ENCODE results near the gene ACOT11. TPM values are rescaled to one million over a fixed set of nuclear protein-coding genes. Genes with fewer than 3 reads are reported as not detected.
"Not testable (repeated sequence)": the region's sequence is repeated elsewhere in the genome, so short reads cannot be mapped to it uniquely, and the experiment has no call there.

The ACOT11 gene
- total RNA-seq, 1 experiment from 2014 or later: not detected

GRCh38 chr1:54619749-54620148 lies 71.7 kb downstream of the ACOT11 start:
- H3K27me3 ChIP-seq (ENCODE audit: low read length): no peaks in the 10 kb centered on the region
- H3K9me3 ChIP-seq (ENCODE audit: low read length): no peaks in the 10 kb centered on the region
- no peaks in the 10 kb centered on the region for H4K20me1 ChIP-seq (ENCODE audit: insufficient read depth, low read depth, low read length)
- H2AFZ ChIP-seq (ENCODE audit: low read length): no peak overlapping the region
- peaks cover 3% of the 10 kb centered on the region; the same call in 1 of the 2 replicates for H3K4me1 ChIP-seq (ENCODE audit: low read length)
- no peak overlapping the region for H3K4me3 ChIP-seq (ENCODE audit: low read length)
- no peaks in the 10 kb centered on the region for H3K79me2 ChIP-seq (ENCODE audit: low read length)
- no peaks in the 10 kb centered on the region for H3K36me3 ChIP-seq (ENCODE audit: insufficient read depth, low read length)
- no peak overlapping the region for H3K4me2 ChIP-seq (ENCODE audit: low read depth, low read length, poor library complexity, severe bottlenecking)
- H3K27ac ChIP-seq (ENCODE audit: low read length): no peak overlapping the region
- H3K9me2 ChIP-seq (replicated peaks; ENCODE audit: insufficient read depth, low read length): no peaks in the 10 kb centered on the region
- H3K9ac ChIP-seq (ENCODE audit: low read length): no peak overlapping the region
- no peak for DNase-seq

DNA sequence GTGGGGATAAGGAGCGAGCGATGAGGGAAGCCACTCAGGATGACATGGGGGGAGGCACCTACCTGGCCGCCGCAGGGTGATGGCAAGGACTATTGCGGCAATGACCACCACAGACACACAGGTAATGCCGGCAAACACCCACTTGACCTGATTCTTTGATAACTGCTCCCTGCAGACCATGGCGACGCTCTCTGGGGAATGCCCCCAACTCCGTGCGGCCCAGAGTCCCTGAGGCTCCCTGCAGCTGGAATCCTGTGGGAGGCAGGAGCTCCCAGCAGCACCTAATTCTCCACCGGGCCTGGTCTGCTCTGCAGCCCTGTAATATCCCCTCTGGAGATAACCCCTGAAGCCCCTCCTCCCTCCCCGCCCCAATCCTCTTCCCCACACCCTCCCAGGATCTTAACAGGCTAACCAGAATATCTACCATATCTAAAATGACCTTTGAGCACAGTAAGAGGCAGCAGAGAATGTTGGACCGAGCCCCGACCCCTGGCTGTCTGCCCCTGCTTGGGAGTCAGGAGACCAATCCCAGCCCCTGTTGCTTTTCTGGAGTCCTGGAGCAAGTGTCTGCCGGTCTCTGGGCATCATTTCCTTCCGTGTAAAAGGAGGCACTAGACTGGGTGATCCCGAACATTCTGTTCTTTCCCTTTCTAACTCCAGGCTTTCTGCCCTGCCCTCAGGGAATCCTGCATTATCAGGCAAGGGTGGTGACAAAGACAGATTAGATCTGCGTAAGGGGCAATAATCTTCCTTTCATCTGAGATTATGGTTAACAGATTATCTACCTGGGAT lies 75.4 kb downstream of the ACOT11 start, which contains the start of gene FAM151A:
Gene FAM151A (minus strand): TSS at position 310 of the 792 bp plus-strand sequence. CDS start 130 bp downstream, at position 180.
- Histone ChIP-seq H3K9ac (ENCODE audit: low read length) (no peak within 1 kb of the TSS), H3K4me2 (ENCODE audit: low read depth, low read length, poor library complexity, severe bottlenecking) (no peak within 1 kb of the TSS), H3K9me3 (ENCODE audit: low read length) (no peaks in the 10 kb centered on the region), H3K27me3 (ENCODE audit: low read length) (no peaks in the 10 kb centered on the region), H3K9me2 (replicated peaks; ENCODE audit: insufficient read depth, low read length) (no peaks in the 10 kb centered on the region), H3K27ac (ENCODE audit: low read length) (no peak within 1 kb of the TSS), H3K4me1 (ENCODE audit: low read length) (no peaks in the 10 kb centered on the region), H2AFZ (ENCODE audit: low read length) (no peak within 1 kb of the TSS), H3K36me3 (ENCODE audit: insufficient read depth, low read length) (no peaks in the 10 kb centered on the region), H4K20me1 (ENCODE audit: insufficient read depth, low read depth, low read length) (no peaks in the 10 kb centered on the region), H3K4me3 (ENCODE audit: low read length) (no peak within 1 kb of the TSS), H3K79me2 (ENCODE audit: low read length) (no peaks in the 10 kb centered on the region)
- DNase-seq: no peak

DNA sequence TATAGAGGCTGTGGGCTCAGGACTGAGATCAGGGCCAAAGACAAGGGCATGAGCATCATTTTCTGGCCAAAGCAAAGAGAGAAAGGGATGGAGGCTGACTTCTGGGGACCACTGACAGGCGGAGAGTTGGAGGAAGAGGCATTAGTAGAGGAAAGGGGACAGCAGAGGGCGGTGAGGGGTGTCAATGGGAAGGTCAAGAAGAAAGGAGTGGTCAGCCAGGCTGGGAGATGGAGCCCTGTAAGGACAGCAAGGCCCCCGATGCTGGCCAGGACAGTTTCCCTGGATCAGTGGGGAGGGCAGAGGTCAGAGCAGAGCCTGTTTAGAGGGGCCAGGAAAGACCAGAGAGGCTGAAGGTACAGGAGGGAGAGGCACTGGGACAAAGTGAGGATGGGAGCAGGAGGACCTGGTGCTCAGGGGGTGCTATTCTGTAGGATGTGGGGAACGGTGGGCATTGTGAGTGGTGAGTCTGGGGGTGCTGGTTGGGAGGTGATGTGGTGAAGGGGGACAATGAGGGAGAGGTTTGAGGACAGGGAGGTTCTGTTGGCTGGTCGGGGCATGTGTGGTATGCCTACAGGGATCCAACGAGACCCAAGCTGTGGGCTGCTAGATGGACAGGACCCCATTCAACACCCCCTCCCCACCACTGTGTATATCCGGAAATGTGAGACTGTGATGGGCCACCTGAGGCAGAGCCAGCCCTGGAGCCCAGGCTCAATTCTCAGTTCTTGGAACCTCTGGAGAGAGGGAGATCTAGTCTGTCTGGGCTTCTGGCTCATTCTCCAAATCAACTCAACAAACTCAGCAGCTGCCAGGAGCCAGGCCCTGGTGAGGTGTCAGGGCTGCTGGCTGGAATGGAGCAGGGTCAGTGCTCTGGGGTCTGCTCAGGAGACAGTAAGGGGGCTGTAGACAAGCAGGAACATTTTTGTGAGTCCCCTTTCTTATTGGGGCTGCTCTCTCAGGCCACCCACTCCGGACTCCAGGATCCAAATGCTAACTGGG lies 76.7 kb downstream of the ACOT11 start:
- H3K9me3 ChIP-seq (ENCODE audit: low read length): no peaks in the 10 kb centered on the region
- no peak overlapping the region for H3K9ac ChIP-seq (ENCODE audit: low read length)
- H3K27me3 ChIP-seq (ENCODE audit: low read length): no peaks in the 10 kb centered on the region
- no peaks in the 10 kb centered on the region for H3K36me3 ChIP-seq (ENCODE audit: insufficient read depth, low read length)
- H3K9me2 ChIP-seq (replicated peaks; ENCODE audit: insufficient read depth, low read length): no peaks in the 10 kb centered on the region
- no peak overlapping the region for H2AFZ ChIP-seq (ENCODE audit: low read length)
- DNase-seq: no peak
- no peaks in the 10 kb centered on the region for H3K79me2 ChIP-seq (ENCODE audit: low read length)
- H3K27ac ChIP-seq (ENCODE audit: low read length): no peak overlapping the region
- H3K4me3 ChIP-seq (ENCODE audit: low read length): no peak overlapping the region
- no peaks in the 10 kb centered on the region for H4K20me1 ChIP-seq (ENCODE audit: insufficient read depth, low read depth, low read length)
- no peak overlapping the region for H3K4me2 ChIP-seq (ENCODE audit: low read depth, low read length, poor library complexity, severe bottlenecking)
- no peaks in the 10 kb centered on the region for H3K4me1 ChIP-seq (ENCODE audit: low read length)

DNA sequence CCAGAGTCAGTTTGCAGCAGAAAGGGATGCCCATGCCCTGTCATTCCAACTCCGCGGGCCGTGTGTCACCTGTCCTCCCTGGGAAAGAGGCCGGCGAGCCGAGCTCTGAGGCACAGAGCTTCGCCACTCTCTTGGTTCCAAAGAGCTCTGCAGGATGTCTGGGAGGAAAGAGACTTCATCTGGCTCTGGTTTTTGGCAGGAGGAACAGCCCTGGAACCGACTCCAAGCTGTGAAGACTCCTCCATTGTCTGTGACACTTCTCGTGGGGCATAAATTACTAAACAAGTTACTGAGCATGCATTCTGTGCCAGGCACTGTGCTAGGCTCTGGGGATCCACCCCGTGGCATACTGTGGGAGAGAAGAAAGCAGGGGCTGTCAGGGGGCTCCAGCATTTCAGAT lies 79.2 kb downstream of the ACOT11 start:
- H3K79me2 ChIP-seq (ENCODE audit: low read length): no peaks in the 10 kb centered on the region
- no peaks in the 10 kb centered on the region for H3K9me3 ChIP-seq (ENCODE audit: low read length)
- no peaks in the 10 kb centered on the region for H3K27me3 ChIP-seq (ENCODE audit: low read length)
- no peak overlapping the region for H3K4me2 ChIP-seq (ENCODE audit: low read depth, low read length, poor library complexity, severe bottlenecking)
- H2AFZ ChIP-seq (ENCODE audit: low read length): no peak overlapping the region
- no peak for DNase-seq
- no peaks in the 10 kb centered on the region for H3K9me2 ChIP-seq (replicated peaks; ENCODE audit: insufficient read depth, low read length)
- no peak overlapping the region for H3K27ac ChIP-seq (ENCODE audit: low read length)
- no peaks in the 10 kb centered on the region for H3K4me1 ChIP-seq (ENCODE audit: low read length)
- H3K4me3 ChIP-seq (ENCODE audit: low read length): no peak overlapping the region
- no peaks in the 10 kb centered on the region for H4K20me1 ChIP-seq (ENCODE audit: insufficient read depth, low read depth, low read length)
- H3K9ac ChIP-seq (ENCODE audit: low read length): no peak overlapping the region
- H3K36me3 ChIP-seq (ENCODE audit: insufficient read depth, low read length): no peaks in the 10 kb centered on the region

GRCh38 chr1:54635804-54636203 lies 87.8 kb downstream of the ACOT11 start:
- not testable (repeated sequence) for H3K27ac ChIP-seq (ENCODE audit: low read length); H3K9me2 ChIP-seq (replicated peaks; ENCODE audit: insufficient read depth, low read length); H3K36me3 ChIP-seq (ENCODE audit: insufficient read depth, low read length); H3K9me3 ChIP-seq (ENCODE audit: low read length); H2AFZ ChIP-seq (ENCODE audit: low read length); H3K79me2 ChIP-seq (ENCODE audit: low read length); H3K27me3 ChIP-seq (ENCODE audit: low read length); H4K20me1 ChIP-seq (ENCODE audit: insufficient read depth, low read depth, low read length); DNase-seq
- Histone ChIP-seq H3K4me2 (ENCODE audit: low read depth, low read length, poor library complexity, severe bottlenecking) (peak overlapping the region; percentile 54), H3K9ac (ENCODE audit: low read length) (0 out of 2 replicates have a peak overlapping the region, but pooled peaks have one; percentile 2), H3K4me1 (ENCODE audit: low read length) (peaks cover 13% of the 10 kb centered on the region), H3K4me3 (ENCODE audit: low read length) (0 out of 2 replicates have a peak overlapping the region, but pooled peaks have one; percentile 22)

DNA sequence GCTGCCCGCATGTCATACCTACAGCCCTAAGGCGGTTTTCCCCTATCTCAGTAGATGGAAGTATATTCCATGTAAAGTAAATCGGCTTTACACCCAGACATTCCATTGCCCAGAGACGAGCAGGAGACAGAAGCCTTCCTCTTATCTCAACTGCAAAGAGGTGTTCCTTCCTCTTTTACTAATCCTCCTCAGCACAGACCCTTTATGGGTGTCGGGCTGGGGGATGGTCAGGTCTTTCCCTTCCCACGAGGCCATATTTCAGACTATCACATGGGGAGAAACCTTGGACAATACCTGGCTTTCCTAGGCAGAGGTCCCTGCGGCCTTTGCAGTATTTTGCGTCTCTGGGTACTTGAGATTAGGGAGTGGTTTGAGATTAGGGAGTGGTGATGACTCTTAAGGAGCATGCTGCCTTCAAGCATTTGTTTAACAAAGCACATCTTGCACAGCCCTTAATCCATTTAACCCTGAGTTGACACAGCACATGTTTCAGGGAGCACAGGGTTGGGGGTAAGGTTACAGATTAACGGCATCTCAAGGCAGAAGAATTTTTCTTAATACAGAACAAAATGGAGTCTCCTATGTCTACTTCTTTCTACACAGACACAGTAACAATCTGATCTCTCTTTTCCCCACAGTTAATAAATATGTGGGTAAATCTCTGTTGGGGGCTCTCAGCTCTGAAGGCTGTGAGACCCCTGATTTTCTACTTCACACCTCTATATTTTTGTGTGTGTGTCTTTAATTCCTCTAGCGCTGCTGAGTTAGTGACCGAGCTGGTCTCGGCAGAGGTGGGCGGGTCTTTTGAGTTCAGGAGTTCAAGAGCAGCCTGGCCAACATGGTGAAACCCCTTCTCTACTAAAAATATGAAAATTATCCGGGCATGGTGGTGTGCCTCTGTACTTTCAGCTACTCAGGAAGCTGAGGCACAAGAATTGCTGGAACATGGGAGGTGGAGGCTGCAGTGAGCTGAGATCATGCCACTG lies 88.7 kb downstream of the ACOT11 start:
- H3K9ac ChIP-seq (ENCODE audit: low read length): 0 out of 2 replicates have a peak overlapping the region, but pooled peaks have one; percentile 2
- not testable (repeated sequence) for H3K9me2 ChIP-seq (replicated peaks; ENCODE audit: insufficient read depth, low read length); H3K9me3 ChIP-seq (ENCODE audit: low read length); H4K20me1 ChIP-seq (ENCODE audit: insufficient read depth, low read depth, low read length); H3K27ac ChIP-seq (ENCODE audit: low read length); H3K36me3 ChIP-seq (ENCODE audit: insufficient read depth, low read length); H3K27me3 ChIP-seq (ENCODE audit: low read length); DNase-seq; H3K79me2 ChIP-seq (ENCODE audit: low read length)
- 0 out of 2 replicates have a peak overlapping the region, but pooled peaks have one; percentile 28 for H2AFZ ChIP-seq (ENCODE audit: low read length)
- peaks cover 13% of the 10 kb centered on the region for H3K4me1 ChIP-seq (ENCODE audit: low read length)
- peak overlapping the region; percentile 54 for H3K4me2 ChIP-seq (ENCODE audit: low read depth, low read length, poor library complexity, severe bottlenecking)
- 0 out of 2 replicates have a peak overlapping the region, but pooled peaks have one; percentile 22 for H3K4me3 ChIP-seq (ENCODE audit: low read length)

GRCh38 chr1:54640361-54640760 lies 92.3 kb downstream of the ACOT11 start:
- DNase-seq: no peak
- H3K36me3 ChIP-seq (ENCODE audit: insufficient read depth, low read length): no peaks in the 10 kb centered on the region
- no peaks in the 10 kb centered on the region for H4K20me1 ChIP-seq (ENCODE audit: insufficient read depth, low read depth, low read length)
- no peaks in the 10 kb centered on the region for H3K27me3 ChIP-seq (ENCODE audit: low read length)
- no peak overlapping the region for H3K4me3 ChIP-seq (ENCODE audit: low read length)
- no peaks in the 10 kb centered on the region for H3K9me3 ChIP-seq (ENCODE audit: low read length)
- no peaks in the 10 kb centered on the region for H3K9me2 ChIP-seq (replicated peaks; ENCODE audit: insufficient read depth, low read length)
- no peak overlapping the region for H3K9ac ChIP-seq (ENCODE audit: low read length)
- H2AFZ ChIP-seq (ENCODE audit: low read length): no peak overlapping the region
- peaks cover 13% of the 10 kb centered on the region for H3K4me1 ChIP-seq (ENCODE audit: low read length)
- H3K27ac ChIP-seq (ENCODE audit: low read length): no peak overlapping the region
- no peaks in the 10 kb centered on the region for H3K79me2 ChIP-seq (ENCODE audit: low read length)
- H3K4me2 ChIP-seq (ENCODE audit: low read depth, low read length, poor library complexity, severe bottlenecking): no peak overlapping the region

All from Karpas-422 (cell line).